KMS-11 (cell line): ENCODE data around the gene KSR2.
A peak's percentile ranks its signal among the peaks of the same experiment; 100 is the strongest.
"Not testable (repeated sequence)": the region's sequence is repeated elsewhere in the genome, so short reads cannot be mapped to it uniquely, and the experiment has no call there.

ENCODE experiments used
- H2AFZ ChIP-seq: fragments of 200-600 bp; sonication (generic); 2 replicates; pipeline ENCODE4 v1.6.1; 2016; ENCODE audit warnings: antibody characterized with exemption, mixed run types, low read depth
- H3K27ac ChIP-seq: fragments of 200-600 bp; sonication (generic); 2 replicates; pipeline ENCODE4 v1.6.1; 2016; ENCODE audit warnings: mild to moderate bottlenecking, mixed run types
- H3K27me3 ChIP-seq: fragments of 200-600 bp; sonication (generic); 2 replicates; pipeline ENCODE4 v1.6.1; 2017; ENCODE audit warnings: mild to moderate bottlenecking, low read depth, mixed run types, moderate library complexity; ENCODE audit not compliant: insufficient read depth
- H3K36me3 ChIP-seq: fragments of 200-600 bp; sonication (generic); 2 replicates; pipeline ENCODE4 v1.6.1; 2017; ENCODE audit warnings: mild to moderate bottlenecking, mixed run types; ENCODE audit not compliant: insufficient read depth
- H3K4me1 ChIP-seq: fragments of 200-600 bp; sonication (generic); 2 replicates; pipeline ENCODE4 v1.6.1; 2016; ENCODE audit warnings: mild to moderate bottlenecking, low read depth, mixed run types; ENCODE audit not compliant: poor library complexity, severe bottlenecking
- H3K4me2 ChIP-seq: fragments of 200-600 bp; sonication (generic); 2 replicates; pipeline ENCODE4 v1.7.0; 2016; ENCODE audit warnings: mild to moderate bottlenecking, mixed run types
- H3K4me3 ChIP-seq: fragments of 200-600 bp; sonication (generic); IDR thresholded peaks from 2 replicates; pipeline ENCODE4 v1.6.1; 2017; ENCODE audit warnings: low read depth, low read length, mixed read lengths; ENCODE audit not compliant: insufficient read depth
- H3K79me2 ChIP-seq: fragments of 200-600 bp; sonication (generic); 2 replicates; pipeline ENCODE4 v1.6.1; 2016; ENCODE audit warnings: low read depth, mixed run types; ENCODE audit not compliant: insufficient read depth
- H3K9ac ChIP-seq: fragments of 200-600 bp; sonication (generic); 2 replicates; pipeline ENCODE4 v1.6.1; 2016; ENCODE audit warnings: mild to moderate bottlenecking, mixed run types
- H4K20me1 ChIP-seq: fragments of 200-600 bp; sonication (generic); 2 replicates; pipeline ENCODE4 v1.6.1; 2016; ENCODE audit warnings: mild to moderate bottlenecking, mixed run types; ENCODE audit not compliant: insufficient read depth
- CTCF ChIP-seq: fragments of 200-600 bp; sonication (generic); conservative IDR thresholded peaks from 2 replicates; pipeline ENCODE4 v1.6.1; 2017; ENCODE audit warnings: low read depth, mild to moderate bottlenecking, antibody characterized with exemption, low read length, moderate library complexity, mixed read lengths

Gene KSR2

GRCh38 chr12:117857632-117858612, 110.9 kb downstream of the KSR2 start:
- Histone ChIP-seq H3K4me3 (no peak overlapping the region), H2AFZ (no peak overlapping the region), H3K4me2 (no peak overlapping the region), H3K27me3 (no peaks in the 10 kb centered on the region), H4K20me1 (no peaks in the 10 kb centered on the region), H3K27ac (no peak overlapping the region), H3K79me2 (no peaks in the 10 kb centered on the region), H3K4me1 (no peaks in the 10 kb centered on the region), H3K9ac (no peak overlapping the region), H3K36me3 (no peaks in the 10 kb centered on the region)
- TF ChIP-seq CTCF: peak; percentile 78

GRCh38 chr12:117857139-117857538, 111.7 kb downstream of the KSR2 start:
- not testable (repeated sequence) for H3K9ac ChIP-seq, H3K27me3 ChIP-seq, H3K4me2 ChIP-seq, H3K79me2 ChIP-seq, H3K4me3 ChIP-seq, H4K20me1 ChIP-seq, H3K36me3 ChIP-seq, H3K27ac ChIP-seq, H2AFZ ChIP-seq, H3K4me1 ChIP-seq

- no peak overlapping the region for H3K9ac ChIP-seq
- no peaks in the 10 kb centered on the region for H4K20me1 ChIP-seq
- no peak for TF ChIP-seq CTCF
- no peak overlapping the region for H3K27ac ChIP-seq
- H3K36me3 ChIP-seq: no peaks in the 10 kb centered on the region
- no peaks in the 10 kb centered on the region for H3K27me3 ChIP-seq
- H2AFZ ChIP-seq: no peak overlapping the region
- no peak overlapping the region for H3K4me2 ChIP-seq
- no peaks in the 10 kb centered on the region for H3K79me2 ChIP-seq
- no peaks in the 10 kb centered on the region for H3K4me1 ChIP-seq
- no peak overlapping the region for H3K4me3 ChIP-seq
Observed at GRCh38 chr12:117855165-117855564, 113.6 kb downstream of the KSR2 start.

GRCh38 chr12:117854339-117855012, 114.3 kb downstream of the KSR2 start:
- Histone ChIP-seq H3K4me1 (no peaks in the 10 kb centered on the region), H2AFZ (no peak overlapping the region), H3K4me3 (no peak overlapping the region), H3K36me3 (no peaks in the 10 kb centered on the region), H4K20me1 (no peaks in the 10 kb centered on the region), H3K79me2 (no peaks in the 10 kb centered on the region), H3K9ac (no peak overlapping the region), H3K4me2 (no peak overlapping the region), H3K27ac (no peak overlapping the region), H3K27me3 (no peaks in the 10 kb centered on the region)
- TF ChIP-seq CTCF: peak; percentile 78
